CD4-positive, alpha-beta memory T cell (primary cell): ENCODE results near the gene PLEKHM2. TPM values are rescaled to one million over a fixed set of nuclear protein-coding genes. Genes with fewer than 3 reads are reported as not detected.

Source experiments
- CTCF ChIA-PET: fragments of 350-600 bp; sonication (Branson Sonifier 250); formaldehyde crosslinking; loops from one replicate; lab custom pipeline; 2021; ENCODE audit warnings: inconsistent platforms; ENCODE audit not compliant: partially characterized antibody; lab: Charles Lee
- POLR2A ChIA-PET: fragments of 350-600 bp; sonication (Branson Sonifier 250); formaldehyde crosslinking; loops from one replicate; lab custom pipeline; 2021; ENCODE audit not compliant: partially characterized antibody; lab: Charles Lee
- DNase-seq, 5 donors: peaks; one replicate each; pipeline versions ENCODE4 v3.0.0 to v3.0.0-alpha.2; 2020 to 2022; ENCODE audit warnings: mixed read lengths in 1 of 5
- H3K27ac ChIP-seq: one replicate; pipeline ENCODE4 v1.7.0; 2013; ENCODE audit warnings: low read depth, low read length
- H3K27me3 ChIP-seq: 2 replicates; pipeline ENCODE4 v1.7.0; 2013; ENCODE audit warnings: mild to moderate bottlenecking, low read length, moderate library complexity; ENCODE audit not compliant: insufficient read depth
- H3K36me3 ChIP-seq: 2 replicates; pipeline ENCODE4 v1.7.0; 2013; ENCODE audit warnings: mild to moderate bottlenecking, low read length, moderate library complexity; ENCODE audit not compliant: insufficient read depth
- H3K4me1 ChIP-seq: 2 replicates; pipeline ENCODE4 v1.7.0; 2013; ENCODE audit warnings: mild to moderate bottlenecking, low read length, moderate library complexity; ENCODE audit not compliant: insufficient read depth
- H3K4me3 ChIP-seq, 2 donors: one replicate each; pipeline ENCODE4 v1.7.0; 2013; ENCODE audit warnings: low read length in 2 of 2, mild to moderate bottlenecking in 1 of 2
- H3K9me3 ChIP-seq, 2 donors: one replicate each; pipeline ENCODE4 v1.7.0; 2013; ENCODE audit warnings: low read length in 2 of 2, control low read depth in 1 of 2; ENCODE audit not compliant: control insufficient read depth in 1 of 2
- H3K27ac Mint-ChIP-seq, 7 donors: one replicate each; pipeline ENCODE4 v1.8.0; 2020 to 2021; ENCODE audit warnings: mixed read lengths in 7 of 7, mild to moderate bottlenecking in 6 of 7, inconsistent platforms in 3 of 7, moderate library complexity in 3 of 7
- H3K27me3 Mint-ChIP-seq, 2 donors: one replicate each; pipeline ENCODE4 v1.8.0; 2020 to 2021; ENCODE audit warnings: mixed read lengths in 2 of 2
- H3K36me3 Mint-ChIP-seq, 2 donors: one replicate each; pipeline ENCODE4 v1.8.0; 2020 to 2021; ENCODE audit warnings: mixed read lengths in 2 of 2, inconsistent platforms in 1 of 2, mild to moderate bottlenecking in 1 of 2
- H3K4me1 Mint-ChIP-seq, 4 donors: one replicate each; pipeline ENCODE4 v1.8.0; 2020 to 2021; ENCODE audit warnings: mixed read lengths in 4 of 4, mild to moderate bottlenecking in 1 of 4
- H3K4me3 Mint-ChIP-seq, 8 donors: one replicate each; pipeline ENCODE4 v1.8.0; 2020 to 2021; ENCODE audit warnings: mixed read lengths in 8 of 8, mild to moderate bottlenecking in 7 of 8, moderate library complexity in 6 of 8, inconsistent platforms in 3 of 8
- H3K9me3 Mint-ChIP-seq, 8 donors: one replicate each; pipeline ENCODE4 v1.8.0; 2020 to 2021; ENCODE audit warnings: mixed read lengths in 8 of 8, mild to moderate bottlenecking in 5 of 8, inconsistent platforms in 3 of 8, moderate library complexity in 1 of 8
- intact Hi-C: fragments of 100-400 bp; cut with micrococcal nuclease; formaldehyde crosslinking; loops from one replicate; pipeline ENCODE4 v1.15.1; 2023
- polyA plus RNA-seq, 2 donors: library from polyadenylated mRNA; unstranded; fragments of 300-500 nt; fragmentation: Illumina TruSeq; gene quantifications; one replicate each; pipeline ENCODE4 v1.2.3, GENCODE V29; 2021
- total RNA-seq, 2 experiments: library from RNA; stranded (reverse); gene quantifications; one replicate each; pipeline ENCODE4 v1.2.3, GENCODE V29; 2021

The PLEKHM2 gene
- 10 to 100 TPM; 53.1 to 59.8 TPM for total RNA-seq
- 1 to 10 TPM; 2.0 to 8.8 TPM for polyA plus RNA-seq

- Histone ChIP-seq H3K27me3 (no peaks in the 10 kb centered on the region), H3K4me1 (peaks cover 25% of the 10 kb centered on the region), H3K27ac (peak within 1 kb of the TSS; percentile 98), H3K36me3 (no peaks in the 10 kb centered on the region), H3K4me3 (peak within 1 kb of the TSS; percentile 66 to 92), H3K9me3 (no peaks in the 10 kb centered on the region)
- Mint-ChIP-seq H3K4me3 (peak within 1 kb of the TSS; percentile 93 to 95 (median 94)), H3K27me3 (no peaks in the 10 kb centered on the region), H3K27ac (peak within 1 kb of the TSS; percentile 94 to 98 (median 96)), H3K36me3 (peaks cover 0 to 10% of the 10 kb centered on the region in 2 donors), H3K4me1 (peaks cover 20 to 34% (median 28%) of the 10 kb centered on the region in 4 donors), H3K9me3 (no peaks in the 10 kb centered on the region)
- intact Hi-C loops = no loop called here
- POLR2A ChIA-PET = interaction anchor here (1.0 to 1.2 kb wide), 2 partner anchors 13 to 105 kb away, joined by 6 to 8 read pairs; no protein-coding TSS in a partner anchor
- DNase-seq = peak; percentile 42 to 59 (median 52)
- CTCF ChIA-PET = interaction anchor here (1.8 kb wide), 1 partner anchor 13 kb away, joined by 6 read pairs; no protein-coding TSS in a partner anchor
Measured at GRCh38 chr1:15684042-15684461, at the start of gene PLEKHM2. TSS of gene PLEKHM2 (plus strand) at chr1:15684320. CDS start at chr1:15684559, 239 bp downstream.

GRCh38 chr1:15636436-15636835 is 47.7 kb upstream of the PLEKHM2 start:
- Histone ChIP-seq H3K4me1 (no peaks in the 10 kb centered on the region), H3K27me3 (no peaks in the 10 kb centered on the region), H3K27ac (no peak overlapping the region), H3K36me3 (peaks cover 79% of the 10 kb centered on the region), H3K4me3 (no peak overlapping the region), H3K9me3 (no peaks in the 10 kb centered on the region)
- ChIA-PET POLR2A (interaction anchor here (1.1 kb wide), 1 partner anchor 18 kb away, joined by 6 read pairs; no protein-coding TSS in a partner anchor), CTCF (no interaction called here)
- DNase-seq = no peak
- H3K9me3 Mint-ChIP-seq = no peaks in the 10 kb centered on the region
- H3K27ac Mint-ChIP-seq = no peak overlapping the region
- peaks cover 0 to 4% (median 1%) of the 10 kb centered on the region in 4 donors for H3K4me1 Mint-ChIP-seq
- peaks cover 53 to 87% of the 10 kb centered on the region in 2 donors for H3K36me3 Mint-ChIP-seq
- H3K4me3 Mint-ChIP-seq = no peak overlapping the region
- H3K27me3 Mint-ChIP-seq = no peaks in the 10 kb centered on the region
- intact Hi-C loops = no loop called here

GRCh38 chr1:15637826-15638225 is 46.3 kb upstream of the PLEKHM2 start:
- H3K27me3 Mint-ChIP-seq = no peaks in the 10 kb centered on the region
- intact Hi-C loops = no loop called here
- no peak overlapping the region for H3K4me3 ChIP-seq
- no peak overlapping the region for H3K27ac Mint-ChIP-seq
- H3K4me3 Mint-ChIP-seq = no peak overlapping the region
- H3K9me3 ChIP-seq = no peaks in the 10 kb centered on the region
- peaks cover 0 to 4% (median 3%) of the 10 kb centered on the region in 4 donors for H3K4me1 Mint-ChIP-seq
- H3K9me3 Mint-ChIP-seq = no peaks in the 10 kb centered on the region
- ChIA-PET POLR2A (no interaction called here), CTCF (no interaction called here)
- no peaks in the 10 kb centered on the region for H3K4me1 ChIP-seq
- DNase-seq = no peak
- H3K27ac ChIP-seq = no peak overlapping the region
- H3K36me3 Mint-ChIP-seq = peaks cover 56 to 85% of the 10 kb centered on the region in 2 donors
- no peaks in the 10 kb centered on the region for H3K27me3 ChIP-seq
- peaks cover 79% of the 10 kb centered on the region for H3K36me3 ChIP-seq

GRCh38 chr1:15639262-15639661 is 44.9 kb upstream of the PLEKHM2 start:
- no peaks in the 10 kb centered on the region for H3K4me1 ChIP-seq
- POLR2A ChIA-PET = no interaction called here
- intact Hi-C loops = no loop called here
- H3K4me3 Mint-ChIP-seq = no peak overlapping the region
- H3K9me3 Mint-ChIP-seq = no peaks in the 10 kb centered on the region
- no peaks in the 10 kb centered on the region for H3K27me3 ChIP-seq
- H3K27ac Mint-ChIP-seq = no peak overlapping the region
- no peaks in the 10 kb centered on the region for H3K27me3 Mint-ChIP-seq
- H3K27ac ChIP-seq = no peak overlapping the region
- H3K9me3 ChIP-seq = no peaks in the 10 kb centered on the region
- peaks cover 58 to 86% of the 10 kb centered on the region in 2 donors for H3K36me3 Mint-ChIP-seq
- H3K4me1 Mint-ChIP-seq = peaks cover 0 to 4% (median 3%) of the 10 kb centered on the region in 4 donors
- CTCF ChIA-PET = no interaction called here
- no peak for DNase-seq
- no peak overlapping the region for H3K4me3 ChIP-seq
- H3K36me3 ChIP-seq = peaks cover 77% of the 10 kb centered on the region

GRCh38 chr1:15639931-15640330 is 44.2 kb upstream of the PLEKHM2 start:
- intact Hi-C loops = no loop called here
- Histone ChIP-seq H3K36me3 (peaks cover 74% of the 10 kb centered on the region), H3K9me3 (no peaks in the 10 kb centered on the region), H3K27ac (no peak overlapping the region), H3K4me1 (no peaks in the 10 kb centered on the region), H3K4me3 (no peak overlapping the region), H3K27me3 (no peaks in the 10 kb centered on the region)
- POLR2A ChIA-PET = no interaction called here
- H3K4me3 Mint-ChIP-seq = no peak overlapping the region
- peaks cover 56 to 82% of the 10 kb centered on the region in 2 donors for H3K36me3 Mint-ChIP-seq
- peaks cover 0 to 4% (median 3%) of the 10 kb centered on the region in 4 donors for H3K4me1 Mint-ChIP-seq
- CTCF ChIA-PET = no interaction called here
- DNase-seq = no peak
- H3K27me3 Mint-ChIP-seq = no peaks in the 10 kb centered on the region
- peak overlapping the region in 2 of 7 donors; percentile 78 for H3K27ac Mint-ChIP-seq
- H3K9me3 Mint-ChIP-seq = no peaks in the 10 kb centered on the region

- H3K27me3 Mint-ChIP-seq = no peaks in the 10 kb centered on the region
- POLR2A ChIA-PET = interaction anchor here (0.6 kb wide), 1 partner anchor 32 kb away, joined by 4 read pairs; no protein-coding TSS in a partner anchor
- no peak overlapping the region for H3K4me3 Mint-ChIP-seq
- H3K4me3 ChIP-seq = no peak overlapping the region
- H3K27ac ChIP-seq = no peak overlapping the region
- CTCF ChIA-PET = no interaction called here
- no peak for DNase-seq
- H3K27me3 ChIP-seq = no peaks in the 10 kb centered on the region
- no peaks in the 10 kb centered on the region for H3K9me3 Mint-ChIP-seq
- peaks cover 4 to 9% (median 5%) of the 10 kb centered on the region in 4 donors for H3K4me1 Mint-ChIP-seq
- no peaks in the 10 kb centered on the region for H3K9me3 ChIP-seq
- intact Hi-C loops = no loop called here
- peaks cover 74% of the 10 kb centered on the region for H3K36me3 ChIP-seq
- no peaks in the 10 kb centered on the region for H3K4me1 ChIP-seq
- H3K36me3 Mint-ChIP-seq = peaks cover 58 to 84% of the 10 kb centered on the region in 2 donors
- peak overlapping the region in 5 of 7 donors; percentile 1 to 84 (median 69) for H3K27ac Mint-ChIP-seq
Measured at GRCh38 chr1:15640667-15641066, 43.5 kb upstream of the PLEKHM2 start.

- H3K9me3 Mint-ChIP-seq = no peaks in the 10 kb centered on the region
- peaks cover 2 to 8% (median 5%) of the 10 kb centered on the region in 4 donors for H3K4me1 Mint-ChIP-seq
- ChIA-PET POLR2A (no interaction called here), CTCF (no interaction called here)
- Histone ChIP-seq H3K27ac (no peak overlapping the region), H3K9me3 (no peaks in the 10 kb centered on the region), H3K4me1 (no peaks in the 10 kb centered on the region), H3K36me3 (peaks cover 43% of the 10 kb centered on the region), H3K4me3 (no peak overlapping the region), H3K27me3 (no peaks in the 10 kb centered on the region)
- no peak for DNase-seq
- no peaks in the 10 kb centered on the region for H3K27me3 Mint-ChIP-seq
- H3K36me3 Mint-ChIP-seq = peaks cover 38 to 65% of the 10 kb centered on the region in 2 donors
- no peak overlapping the region for H3K4me3 Mint-ChIP-seq
- intact Hi-C loops = no loop called here
- peak overlapping the region in 1 of 7 donors; percentile 30 for H3K27ac Mint-ChIP-seq
Measured at GRCh38 chr1:15649937-15650336, 34.2 kb upstream of the PLEKHM2 start.
